HG03039 (cell line): ENCODE results near the gene BCAT1.
"Not testable (repeated sequence)": the region's sequence is repeated elsewhere in the genome, so short reads cannot be mapped to it uniquely, and the experiment has no call there.

Experiments
- ATAC-seq: cut with Tn5 transposase; IDR thresholded peaks from one replicate; pipeline ENCODE4 v1.9.1; 2021; ENCODE audit warnings: mild to moderate bottlenecking, moderate library complexity; ENCODE audit not compliant: unreplicated experiment

BCAT1 gene

GRCh38 chr12:24901576-24902461, 47.1 kb downstream of the BCAT1 start:
- ATAC-seq, result no peak

- ATAC-seq, result no peak
Observed at GRCh38 chr12:24900196-24900595, 48.7 kb downstream of the BCAT1 start.

DNA sequence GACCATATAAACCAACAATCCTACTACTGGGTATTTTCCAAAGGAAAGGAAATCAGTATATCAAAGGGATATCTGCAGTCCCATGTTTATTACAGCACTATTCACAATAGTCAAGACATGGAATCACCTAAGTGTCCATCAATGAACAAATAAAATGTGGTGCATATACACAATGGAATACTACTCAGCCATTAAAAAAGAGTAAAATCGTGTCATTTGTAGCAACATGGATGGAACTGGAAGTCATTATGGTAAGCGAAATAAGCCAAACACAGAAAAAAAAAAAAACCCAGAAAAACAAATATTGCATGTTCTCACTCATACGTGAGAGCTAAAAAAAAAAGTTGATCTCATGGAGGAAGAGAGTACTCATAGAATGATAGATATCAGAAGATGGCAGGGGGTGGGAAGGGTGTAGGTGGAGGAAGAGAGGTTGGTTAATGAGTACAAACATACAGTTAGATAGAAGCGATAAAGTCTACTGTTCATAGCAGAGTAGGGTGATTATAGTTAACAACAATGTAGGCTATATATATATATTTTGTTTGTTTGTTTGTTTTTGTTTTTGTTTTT, 49.3 kb downstream of the BCAT1 start:
- ATAC-seq, result no peak

- no peak for ATAC-seq
Observed at GRCh38 chr12:24898606-24899005, 50.3 kb downstream of the BCAT1 start.

DNA sequence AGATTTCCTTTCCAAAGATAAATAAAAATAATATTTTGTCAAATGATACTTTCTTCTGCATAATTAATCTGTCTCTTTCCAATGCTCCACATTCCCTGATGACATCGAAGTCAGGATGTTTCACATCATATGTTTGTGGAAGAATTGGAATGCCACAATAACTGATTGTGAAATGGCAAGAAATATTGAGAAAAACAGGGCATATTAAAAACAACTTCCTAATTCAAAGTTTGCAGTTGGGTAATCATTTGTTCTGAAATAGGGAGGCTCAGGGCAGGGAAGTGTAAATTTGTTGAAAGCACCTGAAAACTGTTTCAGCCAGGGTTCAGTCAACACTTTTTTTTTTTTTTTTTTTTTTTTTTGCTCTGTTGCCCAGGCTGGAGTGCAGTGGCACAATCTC, 50.7 kb downstream of the BCAT1 start:
- no peak for ATAC-seq

DNA sequence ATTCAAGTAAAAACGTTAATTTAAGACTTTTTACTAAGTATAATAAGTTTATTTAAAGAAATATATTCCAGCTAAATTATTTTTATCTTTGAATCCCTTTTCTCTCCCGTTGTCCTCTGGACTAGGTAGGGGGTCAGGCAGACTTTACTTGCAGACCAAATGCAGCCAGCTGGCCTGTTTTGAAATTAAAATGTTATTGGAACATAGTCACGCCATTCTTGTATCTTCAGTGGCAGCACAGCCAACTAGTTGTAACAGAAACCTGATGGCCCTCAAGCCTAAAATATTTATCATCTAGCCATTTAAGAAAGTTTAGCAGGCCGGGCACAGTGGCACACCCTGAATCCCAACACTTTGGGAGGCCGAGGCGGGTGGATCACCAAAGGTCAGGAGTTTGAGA, 52.7 kb downstream of the BCAT1 start:
- ATAC-seq, result no peak

DNA sequence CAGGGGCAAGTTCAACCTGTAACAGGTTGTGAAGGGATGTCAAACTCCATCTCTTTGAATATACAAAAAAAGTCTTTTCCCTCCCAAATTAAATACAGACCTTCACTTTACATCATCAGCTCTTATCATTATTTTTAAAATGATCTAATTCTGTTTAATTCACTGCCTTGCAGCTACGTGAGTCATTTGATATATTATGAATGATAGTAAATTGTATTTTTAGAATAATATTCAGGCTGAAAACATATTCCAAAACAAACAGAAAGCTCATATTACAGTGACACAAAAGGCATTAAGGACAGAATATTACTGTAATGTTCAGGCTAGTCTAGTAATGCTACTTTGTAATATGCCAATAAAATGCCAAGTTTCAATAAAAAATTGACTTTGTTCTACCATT, 53.3 kb downstream of the BCAT1 start:
- ATAC-seq, result no peak

- ATAC-seq, result no peak
Observed at GRCh38 chr12:24894879-24895278, 54.0 kb downstream of the BCAT1 start.

GRCh38 chr12:24890048-24890803, 58.7 kb downstream of the BCAT1 start:
- ATAC-seq, result no peak

DNA sequence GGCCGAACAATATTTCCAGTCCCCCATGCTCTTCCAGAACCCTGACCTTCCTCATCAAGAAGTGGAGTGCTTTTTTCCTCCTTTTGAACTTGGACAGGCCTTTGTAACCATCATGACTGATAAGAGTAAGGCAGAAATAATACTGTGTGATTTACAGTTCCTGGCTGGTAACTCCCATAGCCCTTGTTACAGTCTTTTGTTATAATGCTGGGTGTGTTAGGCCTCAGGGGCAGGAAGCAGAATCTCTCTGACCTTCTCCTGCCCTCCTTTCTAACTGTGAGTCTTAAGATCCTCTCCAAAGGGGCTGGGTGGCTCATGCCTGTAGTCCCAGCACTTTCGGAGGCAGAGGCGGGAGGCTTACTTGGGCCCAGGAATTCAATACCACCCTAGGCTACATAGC, 59.5 kb downstream of the BCAT1 start:
- no peak for ATAC-seq

- ATAC-seq, result no peak
Observed at GRCh38 chr12:24888813-24889212, 60.1 kb downstream of the BCAT1 start.

DNA sequence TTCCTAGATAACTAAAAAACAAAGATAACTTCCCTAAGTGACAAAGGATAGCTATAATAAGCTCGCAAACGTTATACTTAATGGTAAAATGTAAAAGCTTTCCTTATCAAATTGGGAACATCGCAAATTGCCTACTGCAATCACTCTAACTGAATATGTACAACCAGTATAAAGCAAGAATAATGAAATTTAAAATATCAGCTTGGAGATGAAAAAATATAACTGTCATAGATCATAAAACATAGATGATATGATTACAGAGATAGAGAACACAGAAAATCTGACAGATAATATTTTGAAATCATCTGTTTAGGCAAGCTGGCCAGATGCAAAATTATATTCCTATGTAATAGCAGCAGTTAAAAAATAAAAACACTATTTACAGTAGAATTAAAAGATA, 64.0 kb downstream of the BCAT1 start:
- no peak for ATAC-seq

GRCh38 chr12:24881724-24882371, 67.1 kb downstream of the BCAT1 start:
- no peak for ATAC-seq

- ATAC-seq, result no peak
Observed at GRCh38 chr12:24881227-24881626, 67.7 kb downstream of the BCAT1 start.

DNA sequence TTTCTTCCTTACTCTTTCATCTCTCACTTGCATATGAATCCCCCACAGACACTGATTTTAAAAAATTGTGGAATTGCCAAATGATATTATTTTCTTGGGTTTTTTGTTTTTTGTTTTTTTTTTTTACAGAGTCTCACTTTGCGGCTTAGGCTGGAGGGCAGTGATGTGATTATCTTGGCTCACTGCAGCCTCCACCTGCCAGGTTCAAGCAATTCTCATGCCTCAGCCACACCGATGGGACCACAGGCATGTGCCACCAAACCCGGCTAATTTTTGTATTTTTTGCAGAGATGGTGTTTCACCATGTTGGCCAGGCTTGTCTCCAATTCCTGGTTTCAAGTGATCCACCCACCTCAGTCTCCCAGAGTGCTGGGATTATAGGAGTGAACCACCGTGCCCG, 68.2 kb downstream of the BCAT1 start:
- no peak for ATAC-seq

- no peak for ATAC-seq
Observed at GRCh38 chr12:24879644-24880043, 69.3 kb downstream of the BCAT1 start.

- ATAC-seq, result no peak
Observed at GRCh38 chr12:24875014-24875413, 73.9 kb downstream of the BCAT1 start.

- no peak for ATAC-seq
Observed at GRCh38 chr12:24872211-24872610, 76.7 kb downstream of the BCAT1 start.

DNA sequence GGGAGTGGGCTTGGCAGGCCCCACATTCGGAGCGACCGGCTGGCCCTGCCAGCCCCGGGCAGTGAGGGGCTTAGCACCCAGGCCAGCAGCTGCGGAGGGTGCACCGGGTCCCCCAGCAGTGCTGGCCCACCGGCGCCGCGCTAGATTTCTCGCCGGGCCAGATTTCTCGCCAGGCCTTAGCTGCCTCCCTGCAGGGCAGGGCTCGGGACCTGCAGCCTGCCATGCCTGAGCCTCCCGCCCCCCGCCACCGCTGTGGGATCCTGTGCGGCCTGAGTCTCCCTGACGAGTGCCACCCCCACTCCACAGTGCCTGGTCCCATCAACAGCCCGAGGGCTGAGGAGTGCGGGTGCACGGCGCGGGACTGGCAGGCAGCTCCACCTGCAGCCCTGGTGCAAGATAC, 82.8 kb downstream of the BCAT1 start:
- not testable (repeated sequence) for ATAC-seq

DNA sequence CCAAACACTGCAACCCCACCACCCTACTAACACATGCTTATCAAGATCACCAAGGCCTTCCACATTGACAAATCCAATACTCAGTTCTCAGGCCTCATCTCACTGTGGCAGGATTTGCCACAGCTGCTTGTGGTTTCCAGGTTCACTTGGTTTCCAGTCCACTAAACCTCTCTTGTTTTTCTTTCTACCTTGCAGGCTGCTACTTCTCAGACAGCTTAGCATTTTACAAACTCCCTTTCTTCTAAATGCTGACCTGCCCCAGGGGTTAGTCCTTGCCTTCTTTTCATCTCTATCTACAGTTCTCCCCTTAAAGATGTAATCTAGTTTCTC, 84.1 kb downstream of the BCAT1 start:
- ATAC-seq, result no peak

- peak; percentile 79 for ATAC-seq
Observed at GRCh38 chr12:24861766-24862540, 86.9 kb downstream of the BCAT1 start.
